GM12864 (cell line): ENCODE results near the gene SUGCT.
"Not testable (repeated sequence)": the region's sequence is repeated elsewhere in the genome, so short reads cannot be mapped to it uniquely, and the experiment has no call there.

Source experiments
- DNase-seq: peaks from one replicate; pipeline ENCODE4 v3.0.0-alpha.2; 2011; ENCODE audit warnings: low read depth
- H3K4me3 ChIP-seq: 2 replicates; pipeline ENCODE4 v1.5.1; 2011; ENCODE audit warnings: mild to moderate bottlenecking, low read depth, low read length, control low read depth
- CTCF ChIP-seq: IDR thresholded peaks from 2 replicates; pipeline ENCODE4 v1.5.1; 2011; ENCODE audit warnings: low read depth, mild to moderate bottlenecking, moderate library complexity, low read length, control low read depth, inconsistent platforms; ENCODE audit errors: missing control alignments

The SUGCT gene

GRCh38 chr7:40611095-40611871 lies 476.5 kb downstream of the SUGCT start:
- TF ChIP-seq CTCF: no peak
- H3K4me3 ChIP-seq: no peak overlapping the region
- DNase-seq: no peak

- TF ChIP-seq CTCF: no peak
- DNase-seq: no peak
- no peak overlapping the region for H3K4me3 ChIP-seq
Measured at GRCh38 chr7:40612298-40612697, 477.5 kb downstream of the SUGCT start.

- H3K4me3 ChIP-seq: no peak overlapping the region
- no peak for TF ChIP-seq CTCF
Measured at GRCh38 chr7:40619647-40620046, 484.8 kb downstream of the SUGCT start.

GRCh38 chr7:40621592-40621998 lies 486.8 kb downstream of the SUGCT start:
- no peak overlapping the region for H3K4me3 ChIP-seq
- DNase-seq: no peak
- no peak for TF ChIP-seq CTCF

More at GRCh38 chr7:40619647-40620046, 484.8 kb downstream of the SUGCT start:
- no peak for DNase-seq

- DNase-seq: no peak
- H3K4me3 ChIP-seq: no peak overlapping the region
- TF ChIP-seq CTCF: no peak
Measured at GRCh38 chr7:40622941-40623501, 488.2 kb downstream of the SUGCT start.

- TF ChIP-seq CTCF: no peak
- no peak overlapping the region for H3K4me3 ChIP-seq
- DNase-seq: no peak
Measured at GRCh38 chr7:40623863-40624262, 489.1 kb downstream of the SUGCT start.

GRCh38 chr7:40627361-40627760 lies 492.6 kb downstream of the SUGCT start:
- not testable (repeated sequence) for DNase-seq, H3K4me3 ChIP-seq
